Measurements from ENCODE around the gene FBXL15. TPM values are rescaled to one million over a fixed set of nuclear protein-coding genes. Genes with fewer than 3 reads are reported as not detected.

FBXL15 gene
- total RNA-seq, 1 donor from 2014 or later: 5.8 TPM

DNA sequence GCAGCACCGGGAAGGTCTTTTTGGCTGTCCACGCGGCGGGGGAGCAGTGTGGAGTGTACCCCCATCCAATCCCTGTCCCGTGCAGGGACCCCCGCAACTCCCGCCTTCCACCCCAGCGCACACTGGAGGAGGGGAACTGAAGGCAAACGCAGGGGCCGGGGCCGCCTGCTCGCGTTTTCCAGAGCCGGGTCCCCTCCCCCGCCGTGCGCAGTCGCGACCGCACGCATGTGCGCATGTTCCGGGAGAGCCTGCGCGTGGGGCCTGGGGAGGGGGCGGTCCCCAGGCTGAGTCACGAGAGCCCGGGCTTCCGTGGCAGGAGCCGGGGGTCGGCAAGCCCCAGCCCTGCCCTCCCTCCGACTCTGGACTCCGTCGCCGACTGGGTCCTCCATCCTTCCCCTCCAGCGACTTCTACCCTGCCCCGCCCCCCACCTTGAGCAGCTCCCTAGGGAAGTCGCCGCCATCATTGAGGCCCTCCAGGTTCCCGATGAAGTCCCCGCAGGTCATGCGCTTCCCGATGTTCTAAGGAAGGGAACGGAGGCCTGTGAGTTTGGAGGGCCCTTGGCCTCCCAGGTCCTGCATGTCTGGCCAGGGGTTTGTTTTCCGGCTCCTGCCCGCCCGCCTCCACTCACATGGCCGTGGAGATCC is 10.1 kb upstream of the FBXL15 start:
- DNase-seq (ENCODE audit: low read depth in 2 of 2): no peak

- DNase-seq (ENCODE audit: low read depth in 2 of 2): no peak
These were observed 9.0 kb upstream of the FBXL15 start for GRCh38 chr10:102411341-102412255.

DNA sequence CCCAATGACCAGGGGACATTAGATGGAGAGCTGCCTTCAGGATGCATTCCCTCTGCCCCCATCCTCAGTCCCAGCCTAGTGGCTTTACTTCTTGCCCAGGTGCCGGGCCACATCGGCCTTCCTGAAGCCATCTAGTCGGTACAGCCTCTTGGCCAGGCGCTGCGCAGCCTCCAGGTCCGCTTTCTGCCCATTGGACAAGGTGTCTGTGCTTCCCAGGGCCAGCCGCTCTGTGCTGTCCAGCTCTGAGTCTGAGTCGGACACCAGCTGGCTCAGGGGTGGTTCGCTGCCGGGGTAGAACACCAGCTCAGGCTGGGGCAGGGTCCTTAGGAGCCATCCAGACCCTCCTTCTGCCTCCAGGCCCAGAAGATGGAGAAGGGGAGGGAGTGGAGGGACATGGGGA is 8.3 kb upstream of the FBXL15 start:
- DNase-seq (ENCODE audit: low read depth in 2 of 2): no peak

GRCh38 chr10:102413053-102413705 is 7.5 kb upstream of the FBXL15 start:
- DNase-seq (ENCODE audit: low read depth in 2 of 2): no peak

GRCh38 chr10:102413806-102414561 is 6.7 kb upstream of the FBXL15 start:
- no peak for DNase-seq (ENCODE audit: low read depth in 2 of 2)

GRCh38 chr10:102414749-102415148 is 5.9 kb upstream of the FBXL15 start:
- no peak for DNase-seq (ENCODE audit: low read depth in 2 of 2)

DNA sequence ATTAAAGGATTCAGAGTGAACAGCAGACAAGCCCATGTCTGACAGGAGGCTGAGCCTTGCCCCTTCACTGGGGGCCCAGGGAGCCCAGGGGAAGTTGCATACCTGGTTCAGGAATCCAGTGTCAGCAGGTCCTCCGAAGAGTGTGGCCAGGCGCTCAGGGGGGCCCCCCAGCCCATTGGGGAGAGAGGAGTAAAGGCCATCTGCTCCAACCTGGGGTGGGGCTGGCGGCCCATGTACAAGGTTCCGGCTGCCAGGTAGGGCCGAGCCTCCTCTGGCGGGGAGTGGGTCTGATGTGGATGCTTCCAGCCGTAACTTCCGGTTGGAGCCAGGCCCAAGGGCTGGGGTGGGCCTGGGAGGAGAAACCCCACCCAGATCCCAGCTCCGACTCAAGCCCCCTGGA is 4.4 kb upstream of the FBXL15 start:
- DNase-seq (ENCODE audit: low read depth in 2 of 2): no peak

GRCh38 chr10:102416695-102417094 is 3.9 kb upstream of the FBXL15 start:
- DNase-seq (ENCODE audit: low read depth in 2 of 2): no peak

- DNase-seq (ENCODE audit: low read depth in 2 of 2): no peak
These were observed 1.9 kb upstream of the FBXL15 start, which contains the start of gene PSD for GRCh38 chr10:102418622-102419268. Gene PSD (minus strand): TSS chr10:102418785. CDS start chr10:102417038, 1,747 bp downstream.

DNA sequence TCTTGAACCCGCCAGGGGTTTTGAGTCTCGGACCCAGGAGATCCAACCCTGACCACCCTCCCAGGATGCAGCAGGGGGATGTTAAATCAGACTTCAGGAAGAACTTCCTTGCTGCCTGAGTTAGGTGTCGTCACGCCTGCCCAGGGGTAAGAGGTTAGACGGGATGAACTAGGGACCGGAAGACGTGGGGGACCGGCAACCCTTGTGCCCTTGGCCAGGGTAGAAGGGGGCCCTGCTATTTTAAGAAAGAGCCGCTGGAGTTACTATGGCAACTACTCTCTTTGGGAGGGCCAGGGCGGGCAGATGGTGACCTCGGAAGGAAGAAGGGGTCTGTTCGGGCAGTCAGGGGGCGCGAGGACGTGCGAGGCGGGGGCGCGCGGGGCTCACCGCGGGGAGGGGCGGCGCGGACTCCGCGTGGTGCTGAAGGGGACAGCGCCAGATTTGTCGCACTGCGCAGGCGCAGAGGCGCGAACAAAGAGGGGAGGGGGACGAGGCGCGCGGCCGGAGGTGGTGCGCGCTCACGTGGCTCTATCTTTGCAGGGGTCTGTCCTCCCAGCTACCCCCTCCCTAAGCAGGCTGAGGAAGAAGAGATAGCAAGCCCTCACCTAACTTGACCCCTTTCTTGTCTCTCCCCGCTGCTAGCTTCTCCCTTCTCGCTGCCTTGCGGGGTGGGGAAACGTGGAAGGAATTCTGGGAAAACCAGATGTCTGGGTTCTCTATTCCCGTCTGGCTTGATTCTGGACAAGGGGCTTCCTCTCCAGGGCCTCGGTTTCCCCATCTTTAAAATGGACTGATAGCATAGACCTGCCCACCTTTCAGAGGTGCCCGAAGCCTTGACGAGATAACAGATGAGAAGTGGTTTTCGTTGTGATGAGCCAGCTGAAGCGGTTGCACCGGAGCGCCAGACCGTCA is 1.1 kb upstream of the FBXL15 start:
- DNase-seq (ENCODE audit: low read depth in 2 of 2): peak in 1 of 2 donors; percentile 27

DNA sequence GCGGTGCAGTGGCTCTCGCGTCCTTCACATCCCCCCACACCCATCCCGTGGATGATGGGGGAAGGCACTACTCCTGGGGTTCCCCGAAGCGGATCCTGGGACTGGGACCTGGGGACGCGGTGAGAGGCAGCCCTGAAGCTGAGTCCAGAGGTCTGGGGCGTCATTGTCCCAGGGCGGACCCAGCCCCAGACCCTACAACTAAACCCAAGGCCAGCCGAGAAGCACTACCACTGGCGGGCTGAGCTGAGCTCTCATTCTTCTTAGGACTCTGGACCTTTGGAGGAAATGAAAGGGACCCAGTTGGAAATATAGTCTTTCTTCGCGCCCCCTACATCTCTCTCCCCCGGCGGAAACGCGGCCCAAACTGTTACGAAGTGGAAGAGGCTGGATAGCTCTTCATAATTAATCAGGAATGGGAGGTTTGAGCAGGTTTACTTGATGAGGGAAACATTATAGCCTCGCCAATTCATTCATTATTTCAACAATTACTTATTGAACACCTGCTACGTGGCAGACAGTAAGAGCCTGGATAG is 389 bp upstream of the FBXL15 start:
- DNase-seq (ENCODE audit: low read depth in 2 of 2): no peak

- DNase-seq (ENCODE audit: low read depth in 2 of 2): no peak
These were observed 796 bp downstream of the FBXL15 start for GRCh38 chr10:102421507-102421756.

DNA sequence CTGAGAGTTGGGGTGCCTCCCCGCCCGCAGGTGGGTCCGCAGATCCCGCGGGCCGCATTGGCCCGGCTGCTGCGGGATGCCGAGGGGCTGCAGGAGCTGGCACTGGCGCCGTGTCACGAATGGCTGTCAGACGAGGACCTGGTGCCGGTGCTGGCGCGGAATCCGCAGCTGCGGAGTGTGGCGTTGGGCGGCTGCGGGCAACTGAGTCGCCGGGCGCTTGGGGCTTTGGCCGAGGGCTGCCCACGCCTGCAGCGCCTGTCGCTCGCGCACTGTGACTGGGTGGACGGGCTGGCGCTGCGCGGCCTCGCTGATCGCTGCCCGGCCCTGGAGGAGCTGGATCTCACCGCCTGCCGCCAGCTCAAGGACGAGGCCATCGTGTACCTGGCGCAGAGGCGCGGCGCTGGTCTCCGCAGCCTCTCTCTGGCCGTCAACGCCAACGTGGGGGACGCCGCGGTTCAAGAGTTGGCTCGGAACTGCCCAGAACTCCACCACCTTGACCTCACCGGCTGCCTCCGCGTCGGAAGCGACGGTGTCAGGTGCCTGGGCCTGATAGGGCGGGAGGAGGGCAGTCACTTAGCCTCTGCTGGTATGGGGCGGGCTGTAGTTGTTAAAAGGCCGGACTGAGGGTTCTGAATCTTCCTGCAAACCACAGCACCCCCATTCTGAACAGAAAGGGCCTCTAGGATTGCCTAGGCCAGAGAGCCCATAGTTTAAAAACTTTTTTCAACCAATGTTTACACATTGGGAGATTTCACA is 1.3 kb downstream of the FBXL15 start:
- DNase-seq (ENCODE audit: low read depth in 2 of 2): peak in 1 of 2 donors; percentile 25

GRCh38 chr10:102422545-102423129 is 2.0 kb downstream of the FBXL15 start:
- DNase-seq (ENCODE audit: low read depth in 2 of 2): peak; percentile 57 to 79

GRCh38 chr10:102423372-102423968 is 2.8 kb downstream of the FBXL15 start:
- DNase-seq (ENCODE audit: low read depth in 2 of 2): no peak

DNA sequence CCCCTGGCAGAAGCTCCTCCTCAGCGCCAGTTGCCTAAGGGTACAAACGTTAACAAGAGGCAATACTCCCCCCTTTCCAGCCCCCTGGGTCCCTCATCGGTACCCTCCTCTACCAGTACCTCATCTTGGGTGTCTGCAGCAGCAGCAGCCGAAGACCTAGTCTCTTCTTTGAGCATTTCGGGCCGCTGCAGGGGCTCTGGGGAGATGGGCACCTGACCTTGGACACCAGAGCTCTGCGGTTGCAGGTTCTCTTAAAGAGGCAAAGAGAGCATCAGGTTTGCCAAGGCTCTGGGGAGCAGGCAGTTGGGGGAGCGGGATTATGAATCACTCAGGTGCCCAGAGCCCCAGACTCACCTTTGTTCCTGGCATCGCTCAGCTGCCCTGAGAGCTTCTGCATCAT is 3.5 kb downstream of the FBXL15 start:
- DNase-seq (ENCODE audit: low read depth in 2 of 2): no peak

DNA sequence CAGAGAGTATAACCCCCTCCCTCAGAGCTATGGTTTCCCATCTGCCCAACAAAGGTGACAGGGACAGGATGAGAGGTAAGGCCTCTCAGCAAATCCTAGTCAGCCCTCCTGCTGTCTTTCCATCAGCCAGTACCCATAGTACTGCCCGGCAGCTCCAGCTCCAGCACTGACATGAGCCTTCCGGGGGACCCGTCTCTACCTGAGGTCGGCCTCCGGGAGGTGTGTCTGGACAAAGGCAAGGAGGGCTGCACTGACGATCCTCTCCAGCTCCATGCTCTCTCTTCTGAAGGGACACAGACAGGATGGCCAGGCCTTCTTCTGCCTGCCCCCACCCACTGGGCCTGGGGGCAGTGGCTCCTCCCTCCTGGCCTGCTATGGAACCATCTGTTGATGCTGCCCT is 4.3 kb downstream of the FBXL15 start:
- DNase-seq (ENCODE audit: low read depth in 2 of 2): no peak

- DNase-seq (ENCODE audit: low read depth in 2 of 2): no peak
These were observed 4.8 kb downstream of the FBXL15 start for GRCh38 chr10:102425444-102425843.

Measured in dermis microvascular lymphatic vessel endothelial cell (primary cell).